WTC11 (cell line): Measurements from ENCODE around the gene SPIB.

Experiments
- CREB1 ChIP-seq: sonication (generic); formaldehyde crosslinking; IDR thresholded peaks from 2 replicates; pipeline ENCODE4 v1.8.0; 2023; ENCODE audit warnings: mild to moderate bottlenecking, missing genetic modification reagents
- CREM ChIP-seq: sonication (generic); formaldehyde crosslinking; IDR thresholded peaks from 2 replicates; pipeline ENCODE4 v1.8.1; 2022; ENCODE audit warnings: mild to moderate bottlenecking, missing genetic modification reagents, moderate library complexity
- CTCF ChIP-seq: fragments of 200-600 bp; IDR thresholded peaks from 2 replicates; pipeline ENCODE4 v1.8.0; 2022; ENCODE audit warnings: antibody characterized with exemption
- ELF4 ChIP-seq: sonication (generic); formaldehyde crosslinking; IDR thresholded peaks from 2 replicates; pipeline ENCODE4 v1.8.1; 2022; ENCODE audit warnings: low read depth, mild to moderate bottlenecking, moderate library complexity, missing genetic modification reagents
- GRHL2 ChIP-seq: fragments of 250-450 bp; sonication (Bioruptor Pico); IDR thresholded peaks from 2 replicates; pipeline ENCODE4 v1.8.0; 2022; ENCODE audit warnings: mild to moderate bottlenecking, moderate library complexity; ENCODE audit not compliant: insufficient replicate concordance, severe bottlenecking
- HMGA2 ChIP-seq: fragments of 250-450 bp; sonication (Bioruptor Pico); IDR thresholded peaks from 2 replicates; pipeline ENCODE4 v1.4.0; 2021; ENCODE audit warnings: mild to moderate bottlenecking, moderate library complexity
- RORB ChIP-seq: fragments of 250-450 bp; sonication (Bioruptor Pico); IDR thresholded peaks from 2 replicates; pipeline ENCODE4 v1.9.0; 2021; ENCODE audit warnings: mild to moderate bottlenecking
- TEAD4 ChIP-seq: sonication (generic); formaldehyde crosslinking; IDR thresholded peaks from 2 replicates; pipeline ENCODE4 v1.8.0; 2022; ENCODE audit warnings: mild to moderate bottlenecking, missing genetic modification reagents
- TP53 ChIP-seq: sonication (generic); formaldehyde crosslinking; IDR thresholded peaks from 2 replicates; pipeline ENCODE4 v1.8.1; 2023; ENCODE audit warnings: mild to moderate bottlenecking, missing genetic modification reagents
- ZNF263 ChIP-seq: sonication (generic); formaldehyde crosslinking; IDR thresholded peaks from 2 replicates; pipeline ENCODE4 v1.8.1; 2022; ENCODE audit warnings: low read depth, mild to moderate bottlenecking, moderate library complexity, missing genetic modification reagents
- TF ChIP-seq, protein P1 (sequence below): sonication (generic); formaldehyde crosslinking; IDR thresholded peaks from 2 replicates; pipeline ENCODE4 v1.8.0; 2022; ENCODE audit warnings: mild to moderate bottlenecking, missing genetic modification reagents
- TF ChIP-seq, protein P2 (sequence below): sonication (generic); formaldehyde crosslinking; IDR thresholded peaks from 2 replicates; pipeline ENCODE4 v1.8.1; 2023; ENCODE audit warnings: mild to moderate bottlenecking, missing genetic modification reagents, moderate library complexity
- TF ChIP-seq, protein P3 (sequence below): fragments of 250-450 bp; sonication (Bioruptor Pico); IDR thresholded peaks from 2 replicates; pipeline ENCODE4 v2.1.2; 2022; ENCODE audit warnings: mild to moderate bottlenecking, moderate library complexity

DNA sequence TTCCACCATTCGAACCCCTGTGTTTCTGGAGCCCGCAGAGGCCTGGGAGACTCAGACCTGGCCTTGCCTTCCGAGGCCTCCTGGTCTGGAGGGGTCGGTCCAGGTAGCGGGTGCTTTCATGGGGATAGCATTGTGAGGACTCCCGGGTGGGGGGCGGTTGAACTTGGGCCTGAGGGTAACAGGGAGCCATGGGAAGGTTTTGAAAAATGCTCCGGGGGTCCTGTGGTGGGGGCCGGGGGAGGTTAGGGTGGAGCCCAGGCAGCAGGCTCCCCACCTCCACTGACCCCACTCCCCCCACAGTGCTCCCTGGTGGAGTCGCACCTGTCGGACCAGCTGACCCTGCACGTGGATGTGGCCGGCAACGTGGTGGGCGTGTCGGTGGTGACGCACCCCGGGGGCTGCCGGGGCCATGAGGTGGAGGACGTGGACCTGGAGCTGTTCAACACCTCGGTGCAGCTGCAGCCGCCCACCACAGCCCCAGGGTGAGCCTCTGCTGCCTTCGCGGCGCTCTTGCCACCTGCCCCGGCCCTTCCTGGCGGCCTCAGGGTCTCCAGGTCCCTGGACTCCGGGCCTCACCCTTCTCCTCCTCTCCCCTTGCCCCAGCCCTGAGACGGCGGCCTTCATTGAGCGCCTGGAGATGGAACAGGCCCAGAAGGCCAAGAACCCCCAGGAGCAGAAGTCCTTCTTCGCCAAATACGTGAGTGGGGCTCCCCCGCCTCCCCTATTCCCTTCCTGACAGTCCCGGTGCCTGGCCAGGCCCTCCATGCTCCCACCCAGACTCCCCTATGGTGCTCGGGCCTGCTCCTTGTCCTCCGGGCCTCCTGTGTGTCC, 61.8 kb downstream of the SPIB start:
- no peak for TF ChIP-seq CREM (CRISPR knock-in tag)
- TF ChIP-seq CTCF: no peak
- TF ChIP-seq, protein P1, sequence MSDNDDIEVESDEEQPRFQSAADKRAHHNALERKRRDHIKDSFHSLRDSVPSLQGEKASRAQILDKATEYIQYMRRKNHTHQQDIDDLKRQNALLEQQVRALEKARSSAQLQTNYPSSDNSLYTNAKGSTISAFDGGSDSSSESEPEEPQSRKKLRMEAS (CRISPR knock-in tag): no peak
- TF ChIP-seq TP53 (CRISPR knock-in tag): no peak
- TF ChIP-seq GRHL2 (CRISPR knock-in tag): no peak
- TF ChIP-seq, protein P2, sequence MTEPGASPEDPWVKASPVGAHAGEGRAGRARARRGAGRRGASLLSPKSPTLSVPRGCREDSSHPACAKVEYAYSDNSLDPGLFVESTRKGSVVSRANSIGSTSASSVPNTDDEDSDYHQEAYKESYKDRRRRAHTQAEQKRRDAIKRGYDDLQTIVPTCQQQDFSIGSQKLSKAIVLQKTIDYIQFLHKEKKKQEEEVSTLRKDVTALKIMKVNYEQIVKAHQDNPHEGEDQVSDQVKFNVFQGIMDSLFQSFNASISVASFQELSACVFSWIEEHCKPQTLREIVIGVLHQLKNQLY: no peak
- no peak for TF ChIP-seq ZNF263
- no peak for TF ChIP-seq CREB1 (CRISPR knock-in tag)
- no peak for TF ChIP-seq HMGA2 (CRISPR knock-in tag)
- no peak for TF ChIP-seq RORB (CRISPR knock-in tag)
- TF ChIP-seq TEAD4 (CRISPR knock-in tag): no peak
- TF ChIP-seq, protein P3, sequence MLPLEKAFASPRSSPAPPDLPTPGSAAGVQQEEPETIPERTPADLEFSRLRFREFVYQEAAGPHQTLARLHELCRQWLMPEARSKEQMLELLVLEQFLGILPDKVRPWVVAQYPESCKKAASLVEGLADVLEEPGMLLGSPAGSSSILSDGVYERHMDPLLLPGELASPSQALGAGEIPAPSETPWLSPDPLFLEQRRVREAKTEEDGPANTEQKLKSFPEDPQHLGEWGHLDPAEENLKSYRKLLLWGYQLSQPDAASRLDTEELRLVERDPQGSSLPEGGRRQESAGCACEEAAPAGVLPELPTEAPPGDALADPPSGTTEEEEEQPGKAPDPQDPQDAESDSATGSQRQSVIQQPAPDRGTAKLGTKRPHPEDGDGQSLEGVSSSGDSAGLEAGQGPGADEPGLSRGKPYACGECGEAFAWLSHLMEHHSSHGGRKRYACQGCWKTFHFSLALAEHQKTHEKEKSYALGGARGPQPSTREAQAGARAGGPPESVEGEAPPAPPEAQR (CRISPR knock-in tag): no peak
- no peak for TF ChIP-seq ELF4 (CRISPR knock-in tag)
